DND-41 (cell line): ENCODE results near the gene MICALL2.

ENCODE experiments used
- ATAC-seq: fragments of 200-7000 bp; cut with Tn5 transposase; 3 replicates; pipeline ENCODE4 v1.9.1; 2021; ENCODE audit warnings: low read depth; ENCODE audit not compliant: insufficient read depth
- DNase-seq: peaks from one replicate; pipeline ENCODE4 v3.0.0-alpha.2; 2020
- H2AFZ ChIP-seq: 2 replicates; pipeline ENCODE4 v1.6.0; 2012; ENCODE audit warnings: low read depth, low read length
- H3K27ac ChIP-seq: 2 replicates; pipeline ENCODE4 v1.5.1; 2012; ENCODE audit warnings: low read length, inconsistent platforms
- H3K27me3 ChIP-seq: fragments of 200-600 bp; sonication (generic); 2 replicates; pipeline ENCODE4 v1.6.0; 2012; ENCODE audit warnings: low read length, mild to moderate bottlenecking, inconsistent platforms; ENCODE audit not compliant: insufficient read depth, poor library complexity
- H3K36me3 ChIP-seq: 2 replicates; pipeline ENCODE4 v1.5.1; 2012; ENCODE audit warnings: low read length, inconsistent platforms; ENCODE audit not compliant: insufficient read depth
- H3K4me1 ChIP-seq: 2 replicates; pipeline ENCODE4 v1.5.1; 2012; ENCODE audit warnings: mild to moderate bottlenecking, low read length; ENCODE audit not compliant: insufficient read depth
- H3K4me2 ChIP-seq: 2 replicates; pipeline ENCODE4 v1.6.0; 2012; ENCODE audit warnings: mild to moderate bottlenecking, moderate library complexity, low read length, inconsistent platforms; ENCODE audit not compliant: insufficient read depth
- H3K4me3 ChIP-seq, 2 experiments: fragments of 200-600 bp in 1 of 2; shearing (Covaris generic) in 1 of 2; 2 replicates each; pipeline ENCODE4 v1.5.1; 2012 to 2016; ENCODE audit warnings: inconsistent platforms in 2 of 2, low read length in 2 of 2, mild to moderate bottlenecking in 2 of 2, low read depth in 1 of 2, moderate library complexity in 1 of 2
- H3K79me2 ChIP-seq: 2 replicates; pipeline ENCODE4 v1.6.0; 2012; ENCODE audit warnings: low read length, inconsistent platforms; ENCODE audit not compliant: insufficient read depth
- H3K9ac ChIP-seq: 2 replicates; pipeline ENCODE4 v1.6.0; 2012; ENCODE audit warnings: low read depth, mild to moderate bottlenecking, inconsistent platforms, low read length, moderate library complexity
- H3K9me3 ChIP-seq: 2 replicates; pipeline ENCODE4 v1.5.1; 2012; ENCODE audit warnings: low read length, moderate library complexity, mild to moderate bottlenecking, inconsistent platforms; ENCODE audit not compliant: insufficient read depth, severe bottlenecking
- H4K20me1 ChIP-seq: 2 replicates; pipeline ENCODE4 v1.6.0; 2012; ENCODE audit warnings: low read length; ENCODE audit not compliant: insufficient read depth
- CTCF ChIP-seq: IDR thresholded peaks from 2 replicates; pipeline ENCODE4 v1.5.1; 2012; ENCODE audit warnings: borderline replicate concordance, low read length, moderate library complexity, mild to moderate bottlenecking; ENCODE audit not compliant: poor library complexity, severe bottlenecking; ENCODE audit errors: extremely low read depth
- EZH2 ChIP-seq: IDR thresholded peaks from 3 replicates; pipeline ENCODE4 v1.6.1; 2012; ENCODE audit warnings: borderline replicate concordance, low read depth, mild to moderate bottlenecking, moderate library complexity, low read length, inconsistent platforms; ENCODE audit not compliant: severe bottlenecking

The MICALL2 gene

GRCh38 chr7:1434891-1435670 is 24.2 kb downstream of the MICALL2 start:
- no peak overlapping the region for H3K27ac ChIP-seq
- no peaks in the 10 kb centered on the region for H3K4me1 ChIP-seq

DNA sequence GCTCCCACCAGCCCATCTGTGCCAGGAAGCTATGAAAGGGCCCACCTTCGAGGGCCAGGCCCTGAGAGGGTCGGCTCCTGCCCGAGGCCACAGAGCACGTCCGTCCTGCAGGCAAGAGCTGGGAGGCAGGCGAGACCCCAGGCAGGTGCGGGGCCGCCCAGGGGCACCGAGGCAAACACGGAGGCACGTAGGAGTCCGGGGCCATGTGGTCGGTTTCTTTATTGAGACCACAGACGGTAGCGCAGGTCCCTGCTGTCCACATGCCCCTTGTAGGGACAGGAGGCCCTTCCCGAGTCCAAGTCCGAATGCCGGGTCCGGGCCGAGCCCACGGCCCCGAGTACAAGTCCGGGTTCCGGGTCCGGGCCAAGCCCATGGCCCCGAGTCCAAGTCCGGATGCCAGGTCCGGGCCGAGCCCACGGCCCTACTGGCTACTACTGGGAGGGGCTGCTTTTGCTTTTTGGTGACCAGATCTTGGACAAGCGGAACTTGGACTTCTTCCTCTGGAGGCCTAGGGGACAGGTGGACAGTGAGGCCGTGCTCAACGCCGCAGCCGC is 25.0 kb downstream of the MICALL2 start:
- Histone ChIP-seq H3K36me3 (no peaks in the 10 kb centered on the region), H3K4me2 (no peak overlapping the region), H3K27me3 (no peaks in the 10 kb centered on the region), H3K4me3 (no peak overlapping the region), H4K20me1 (peaks cover 8% of the 10 kb centered on the region), H3K27ac (no peak overlapping the region), H3K9ac (no peak overlapping the region), H3K4me1 (no peaks in the 10 kb centered on the region), H3K9me3 (no peaks in the 10 kb centered on the region), H3K79me2 (no peaks in the 10 kb centered on the region), H2AFZ (no peak overlapping the region)
- no peak for DNase-seq
- TF ChIP-seq CTCF (no peak), EZH2 (no peak)
- no peak for ATAC-seq

More at GRCh38 chr7:1434891-1435670, 24.2 kb downstream of the MICALL2 start:
- no peaks in the 10 kb centered on the region for H3K36me3 ChIP-seq
- no peaks in the 10 kb centered on the region for H3K27me3 ChIP-seq
- no peak overlapping the region for H3K4me3 ChIP-seq
- peaks cover 8% of the 10 kb centered on the region for H4K20me1 ChIP-seq
- no peak overlapping the region for H2AFZ ChIP-seq
- TF ChIP-seq EZH2: no peak
- TF ChIP-seq CTCF: no peak
- no peak overlapping the region for H3K9ac ChIP-seq
- no peak overlapping the region for H3K4me2 ChIP-seq
- no peaks in the 10 kb centered on the region for H3K9me3 ChIP-seq
- no peak for ATAC-seq
- H3K79me2 ChIP-seq: no peaks in the 10 kb centered on the region
- no peak for DNase-seq

DNA sequence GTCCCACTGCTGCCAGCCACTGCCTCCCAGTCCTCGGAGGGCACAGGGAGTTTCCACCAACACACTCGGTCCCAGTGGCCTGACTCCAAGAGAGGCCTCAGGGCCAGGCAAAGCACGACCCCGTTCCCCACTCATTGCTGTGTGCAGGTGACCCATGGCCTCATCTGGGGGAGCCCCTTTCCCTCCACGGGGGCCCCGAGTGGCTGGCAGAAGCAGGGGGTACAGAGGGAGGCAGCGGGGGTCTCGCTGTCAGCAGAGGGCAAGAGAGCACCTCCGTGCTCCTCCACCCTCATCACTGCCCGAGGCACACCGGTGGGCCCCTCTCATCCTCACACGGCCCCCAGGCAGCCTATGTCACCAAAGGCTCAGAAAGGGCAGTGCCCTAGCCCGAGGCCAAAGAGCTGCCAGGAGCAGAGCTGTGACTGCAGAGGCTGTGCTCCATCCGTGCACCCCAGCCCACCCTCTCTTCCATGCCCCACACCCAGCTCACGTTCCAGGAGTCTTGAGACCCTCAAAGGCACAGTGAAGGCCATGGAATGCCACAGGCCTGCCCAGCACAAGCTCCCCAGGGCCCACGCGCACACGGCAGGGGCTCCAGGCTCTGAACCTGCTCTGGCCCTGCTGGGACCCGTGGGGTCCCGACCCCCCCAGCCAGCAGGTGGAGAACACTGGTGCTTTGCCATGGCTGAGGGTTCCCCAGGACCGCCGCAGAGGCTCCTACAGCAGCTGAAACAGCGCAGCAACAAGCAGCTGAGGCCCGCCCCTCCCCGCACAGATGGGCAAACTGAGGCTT is 25.9 kb downstream of the MICALL2 start:
- TF ChIP-seq CTCF (no peak), EZH2 (no peak)
- H3K36me3 ChIP-seq: no peaks in the 10 kb centered on the region
- no peak overlapping the region for H3K4me3 ChIP-seq
- H3K4me1 ChIP-seq: no peaks in the 10 kb centered on the region
- DNase-seq (no peak), ATAC-seq (no peak)
- H3K9ac ChIP-seq: no peak overlapping the region
- no peak overlapping the region for H2AFZ ChIP-seq
- H3K9me3 ChIP-seq: no peaks in the 10 kb centered on the region
- no peak overlapping the region for H3K27ac ChIP-seq
- H3K27me3 ChIP-seq: no peaks in the 10 kb centered on the region
- no peak overlapping the region for H3K4me2 ChIP-seq
- peaks cover 8% of the 10 kb centered on the region for H4K20me1 ChIP-seq
- no peaks in the 10 kb centered on the region for H3K79me2 ChIP-seq
